PFSK-1 (cell line): ENCODE results near the gene OLFML1.

ENCODE experiments used
- POLR2AphosphoS5 ChIP-seq: IDR thresholded peaks from 2 replicates; pipeline ENCODE4 v1.6.1; 2012; ENCODE audit warnings: low read depth, mild to moderate bottlenecking, control low read depth, low read length, moderate library complexity
- SIN3A ChIP-seq: IDR thresholded peaks from 2 replicates; pipeline ENCODE4 v1.6.1; 2012; ENCODE audit warnings: mild to moderate bottlenecking, low read length, moderate library complexity, borderline replicate concordance; ENCODE audit not compliant: insufficient read depth
- TAF1 ChIP-seq: IDR thresholded peaks from 2 replicates; pipeline ENCODE4 v1.6.1; 2012; ENCODE audit warnings: low read length, control low read depth, borderline replicate concordance; ENCODE audit not compliant: insufficient read depth
- TF ChIP-seq, protein P1 (sequence below), 2 experiments: IDR thresholded peaks; 2 replicates each; pipeline versions ENCODE4 v1.6.1 to v1.8.0; 2011 to 2012; ENCODE audit warnings: low read depth in 2 of 2, low read length in 2 of 2, control low read depth in 1 of 2, inconsistent platforms in 1 of 2, mild to moderate bottlenecking in 1 of 2, moderate library complexity in 1 of 2; ENCODE audit not compliant: insufficient read depth in 1 of 2

DNA sequence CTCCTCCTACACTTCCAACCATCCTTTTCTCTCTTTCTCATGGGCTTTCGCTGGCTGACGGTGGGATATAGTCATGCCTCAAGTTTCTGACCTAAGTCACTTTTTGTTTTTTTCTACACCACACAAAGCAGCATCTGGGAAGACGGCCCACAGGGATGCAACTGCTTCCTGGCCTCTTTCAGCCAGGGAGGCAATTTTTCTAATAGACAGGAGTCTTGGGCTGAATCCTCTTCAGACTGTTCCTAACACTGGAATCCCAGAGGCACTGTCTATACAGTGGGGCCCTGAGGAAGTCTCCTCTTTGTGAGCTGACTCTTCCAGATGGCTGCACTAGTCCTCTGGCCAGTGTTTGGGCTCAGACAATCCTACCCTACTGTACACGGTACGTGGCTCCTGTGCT is 39.7 kb upstream of the OLFML1 start:
- TF ChIP-seq TAF1 (no peak), POLR2AphosphoS5 (no peak), SIN3A (no peak)
- TF ChIP-seq, protein P1, sequence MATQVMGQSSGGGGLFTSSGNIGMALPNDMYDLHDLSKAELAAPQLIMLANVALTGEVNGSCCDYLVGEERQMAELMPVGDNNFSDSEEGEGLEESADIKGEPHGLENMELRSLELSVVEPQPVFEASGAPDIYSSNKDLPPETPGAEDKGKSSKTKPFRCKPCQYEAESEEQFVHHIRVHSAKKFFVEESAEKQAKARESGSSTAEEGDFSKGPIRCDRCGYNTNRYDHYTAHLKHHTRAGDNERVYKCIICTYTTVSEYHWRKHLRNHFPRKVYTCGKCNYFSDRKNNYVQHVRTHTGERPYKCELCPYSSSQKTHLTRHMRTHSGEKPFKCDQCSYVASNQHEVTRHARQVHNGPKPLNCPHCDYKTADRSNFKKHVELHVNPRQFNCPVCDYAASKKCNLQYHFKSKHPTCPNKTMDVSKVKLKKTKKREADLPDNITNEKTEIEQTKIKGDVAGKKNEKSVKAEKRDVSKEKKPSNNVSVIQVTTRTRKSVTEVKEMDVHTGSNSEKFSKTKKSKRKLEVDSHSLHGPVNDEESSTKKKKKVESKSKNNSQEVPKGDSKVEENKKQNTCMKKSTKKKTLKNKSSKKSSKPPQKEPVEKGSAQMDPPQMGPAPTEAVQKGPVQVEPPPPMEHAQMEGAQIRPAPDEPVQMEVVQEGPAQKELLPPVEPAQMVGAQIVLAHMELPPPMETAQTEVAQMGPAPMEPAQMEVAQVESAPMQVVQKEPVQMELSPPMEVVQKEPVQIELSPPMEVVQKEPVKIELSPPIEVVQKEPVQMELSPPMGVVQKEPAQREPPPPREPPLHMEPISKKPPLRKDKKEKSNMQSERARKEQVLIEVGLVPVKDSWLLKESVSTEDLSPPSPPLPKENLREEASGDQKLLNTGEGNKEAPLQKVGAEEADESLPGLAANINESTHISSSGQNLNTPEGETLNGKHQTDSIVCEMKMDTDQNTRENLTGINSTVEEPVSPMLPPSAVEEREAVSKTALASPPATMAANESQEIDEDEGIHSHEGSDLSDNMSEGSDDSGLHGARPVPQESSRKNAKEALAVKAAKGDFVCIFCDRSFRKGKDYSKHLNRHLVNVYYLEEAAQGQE (IDR thresholded peaks at IDR 0.05; ENCODE audit: insufficient read depth in 1 of 2, low read depth in 2 of 2, low read length in 2 of 2) = no peak
